Right cardiac atrium (tissue), 5 donors: Measurements from ENCODE around the gene DPF3. TPM values are rescaled to one million over a fixed set of nuclear protein-coding genes. Genes with fewer than 3 reads are reported as not detected.
A peak's percentile ranks its signal among the peaks of the same experiment; 100 is the strongest.
"Not testable (repeated sequence)": the region's sequence is repeated elsewhere in the genome, so short reads cannot be mapped to it uniquely, and the experiment has no call there.

Experiments used
- ATAC-seq, 2 donors: fragments of 200-7000 bp; cut with Tn5 transposase; one replicate each; pipeline versions ENCODE4 v1.8.0 to v1.9.1; 2020; ENCODE audit warnings: moderate library complexity in 2 of 2, mild to moderate bottlenecking in 1 of 2
- DNase-seq, 3 donors: peaks; one replicate each; pipeline ENCODE4 v3.0.0-alpha.2; 2020
- H3K27ac ChIP-seq: one replicate; pipeline ENCODE4 v1.5.1; 2013; ENCODE audit warnings: mild to moderate bottlenecking, low read length, control low read depth, moderate library complexity
- H3K27me3 ChIP-seq: one replicate; pipeline ENCODE4 v1.6.1; 2013; ENCODE audit not compliant: control insufficient read depth, insufficient read depth
- H3K4me1 ChIP-seq: one replicate; pipeline ENCODE4 v1.6.1; 2013; ENCODE audit warnings: low read length; ENCODE audit not compliant: control insufficient read depth, insufficient read depth
- H3K4me3 ChIP-seq: one replicate; pipeline ENCODE4 v1.5.1; 2013; ENCODE audit warnings: low read length, control low read depth
- H3K9me3 ChIP-seq: one replicate; pipeline ENCODE4 v1.6.1; 2013; ENCODE audit warnings: low read length; ENCODE audit not compliant: control insufficient read depth
- WGBS: extraction: QIAGEN DNeasy Blood & Tissue Kit; methylation state at CpG from one replicate; pipeline ENCODE4 v1.1.7; 2013; 5-methylcytosine and 5-hydroxymethylcytosine counted together
- intact Hi-C, 4 donors: fragments of 100-400 bp; cut with DNase I; formaldehyde crosslinking; loops; one replicate each; pipeline versions ENCODE4 v1.11.0 to v1.14.0; 2022 to 2023
- polyA plus RNA-seq: library from polyadenylated mRNA; stranded (reverse); fragments of 200-250 nt; gene quantifications from one replicate; pipeline ENCODE4 v1.2.3, GENCODE V29; 2013
- total RNA-seq, 4 donors: library from RNA; stranded (reverse); fragmentation: NEBNext Ultra II Directional; extraction: Animal tissue kit (Norgen Biotek cat#: 25700); gene quantifications; one replicate each; pipeline ENCODE4 v1.2.1, GENCODE V29; 2021
- donor health status: healthy with polysubstance abuse.
- donor health status: DM: no; HTN: yes; CAD: no.
- donor health status: DM: no; HTN: no; CAD: no.
- donor health status: DM: no; HTN: yes; CAD: no; lungs with severe emphysema.
- donor health status: DM: yes; HTN: yes; CAD: no.

DPF3 gene
- total and polyA plus RNA-seq, 5 donors, result 16.5 to 33.0 (median 25.9) TPM

- Histone ChIP-seq H3K27ac (no peak overlapping the region), H3K4me1 (no peaks in the 10 kb centered on the region), H3K4me3 (no peak overlapping the region), H3K27me3 (no peaks in the 10 kb centered on the region), H3K9me3 (no peaks in the 10 kb centered on the region)
- ATAC-seq (no peak), DNase-seq (no peak)
- intact Hi-C loops, result no loop called here
- 91% methylated on average over 3 of the region's 3 CpGs for WGBS
These were observed 141.9 kb downstream of the DPF3 start for GRCh38 chr14:72752034-72752412.

GRCh38 chr14:72751276-72752033 is 142.4 kb downstream of the DPF3 start:
- H3K27ac ChIP-seq, result no peak overlapping the region
- ATAC-seq, result no peak

GRCh38 chr14:72748921-72749320 is 145.0 kb downstream of the DPF3 start:
- not testable (repeated sequence) for H3K4me1 ChIP-seq, H3K9me3 ChIP-seq, H3K27me3 ChIP-seq, H3K4me3 ChIP-seq, DNase-seq, ATAC-seq, H3K27ac ChIP-seq
- WGBS, result 97% methylated on average over 4 of the region's 4 CpGs
- intact Hi-C loops, result loop anchor here in 1 of 4 donors (10.0 kb wide), 1 partner anchor 74 kb away; no protein-coding TSS in a partner anchor

More at GRCh38 chr14:72751276-72752033, 142.4 kb downstream of the DPF3 start:
- intact Hi-C loops, result no loop called here
- no peaks in the 10 kb centered on the region for H3K9me3 ChIP-seq
- no peak for DNase-seq
- 88% methylated on average over 9 of the region's 9 CpGs for WGBS
- H3K4me3 ChIP-seq, result no peak overlapping the region
- no peaks in the 10 kb centered on the region for H3K4me1 ChIP-seq
- no peaks in the 10 kb centered on the region for H3K27me3 ChIP-seq

- no peak for ATAC-seq
- H3K4me3 ChIP-seq, result no peak overlapping the region
- intact Hi-C loops, result loop anchor here in 1 of 4 donors (10.0 kb wide), 1 partner anchor 73 kb away; no protein-coding TSS in a partner anchor
These were observed 146.2 kb downstream of the DPF3 start for GRCh38 chr14:72747652-72748051.

GRCh38 chr14:72745991-72746980 is 147.6 kb downstream of the DPF3 start:
- Histone ChIP-seq H3K9me3 (no peaks in the 10 kb centered on the region), H3K27ac (no peak overlapping the region), H3K4me1 (peaks cover 9% of the 10 kb centered on the region), H3K4me3 (no peak overlapping the region), H3K27me3 (no peaks in the 10 kb centered on the region)
- 86% methylated on average over 20 of the region's 20 CpGs for WGBS
- no peak for ATAC-seq
- no peak for DNase-seq
- intact Hi-C loops, result loop anchor here in 1 of 4 donors (10.0 kb wide), 1 partner anchor 71 kb away; no protein-coding TSS in a partner anchor

More at GRCh38 chr14:72747652-72748051, 146.2 kb downstream of the DPF3 start:
- DNase-seq, result no peak
- Histone ChIP-seq H3K27me3 (no peaks in the 10 kb centered on the region), H3K4me1 (peaks cover 3% of the 10 kb centered on the region), H3K9me3 (no peaks in the 10 kb centered on the region), H3K27ac (no peak overlapping the region)
- WGBS, result 81% methylated on average over 3 of the region's 3 CpGs

- no peak for DNase-seq
These were observed 148.4 kb downstream of the DPF3 start for GRCh38 chr14:72745546-72745945.

GRCh38 chr14:72744416-72745120 is 149.3 kb downstream of the DPF3 start:
- DNase-seq (no peak), ATAC-seq (no peak)
- no peak overlapping the region for H3K4me3 ChIP-seq
- H3K27me3 ChIP-seq, result no peaks in the 10 kb centered on the region
- no peak overlapping the region for H3K27ac ChIP-seq
- peaks cover 9% of the 10 kb centered on the region for H3K4me1 ChIP-seq
- WGBS, result 86% methylated on average over 8 of the region's 8 CpGs
- intact Hi-C loops, result loop anchor here in 1 of 4 donors (10.0 kb wide), 1 partner anchor 70 kb away; no protein-coding TSS in a partner anchor
- H3K9me3 ChIP-seq, result no peaks in the 10 kb centered on the region

More at GRCh38 chr14:72745546-72745945, 148.4 kb downstream of the DPF3 start:
- Histone ChIP-seq H3K9me3 (no peaks in the 10 kb centered on the region), H3K27ac (no peak overlapping the region), H3K27me3 (no peaks in the 10 kb centered on the region), H3K4me3 (no peak overlapping the region), H3K4me1 (peaks cover 9% of the 10 kb centered on the region)
- ATAC-seq, result no peak
- WGBS, result 74% methylated on average over 5 of the region's 5 CpGs
- intact Hi-C loops, result loop anchor here in 1 of 4 donors (10.0 kb wide), 1 partner anchor 71 kb away; no protein-coding TSS in a partner anchor

- no peak overlapping the region for H3K4me3 ChIP-seq
- no peak for DNase-seq
- WGBS, result 38% methylated on average over 2 of the region's 2 CpGs
- intact Hi-C loops, result loop anchor here in 1 of 4 donors (10.0 kb wide), 1 partner anchor 69 kb away; no protein-coding TSS in a partner anchor
- ATAC-seq, result no peak
- peaks cover 9% of the 10 kb centered on the region for H3K4me1 ChIP-seq
- no peaks in the 10 kb centered on the region for H3K9me3 ChIP-seq
- no peak overlapping the region for H3K27ac ChIP-seq
- no peaks in the 10 kb centered on the region for H3K27me3 ChIP-seq
These were observed 150.3 kb downstream of the DPF3 start for GRCh38 chr14:72743626-72744025.

GRCh38 chr14:72742838-72743195 is 151.1 kb downstream of the DPF3 start:
- 89% methylated on average over 10 of the region's 10 CpGs for WGBS
- peak in 1 of 2 donors; percentile 13 for ATAC-seq
- intact Hi-C loops, result loop anchor here in 1 of 4 donors (10.0 kb wide), 1 partner anchor 68 kb away; no protein-coding TSS in a partner anchor
- Histone ChIP-seq H3K4me3 (no peak overlapping the region), H3K27ac (no peak overlapping the region), H3K27me3 (no peaks in the 10 kb centered on the region), H3K4me1 (peaks cover 9% of the 10 kb centered on the region), H3K9me3 (no peaks in the 10 kb centered on the region)
- DNase-seq, result no peak

- no peaks in the 10 kb centered on the region for H3K9me3 ChIP-seq
- H3K27ac ChIP-seq, result no peak overlapping the region
- no peaks in the 10 kb centered on the region for H3K27me3 ChIP-seq
- peak in 1 of 2 donors; percentile 26 for ATAC-seq
- WGBS, result 45% methylated on average over 27 of the region's 27 CpGs
- H3K4me3 ChIP-seq, result no peak overlapping the region
- intact Hi-C loops, result loop anchor here in 1 of 4 donors (10.0 kb wide), 1 partner anchor 67 kb away; no protein-coding TSS in a partner anchor
- H3K4me1 ChIP-seq, result peaks cover 9% of the 10 kb centered on the region
- no peak for DNase-seq
These were observed 151.6 kb downstream of the DPF3 start for GRCh38 chr14:72742118-72742837.
